GM18867 (cell line): Measurements from ENCODE around the gene FLT3LG.

Experiments
- ATAC-seq: cut with Tn5 transposase; IDR thresholded peaks from one replicate; pipeline ENCODE4 v1.9.1; 2021; ENCODE audit warnings: mild to moderate bottlenecking, moderate library complexity; ENCODE audit not compliant: unreplicated experiment

The FLT3LG gene, protein sequence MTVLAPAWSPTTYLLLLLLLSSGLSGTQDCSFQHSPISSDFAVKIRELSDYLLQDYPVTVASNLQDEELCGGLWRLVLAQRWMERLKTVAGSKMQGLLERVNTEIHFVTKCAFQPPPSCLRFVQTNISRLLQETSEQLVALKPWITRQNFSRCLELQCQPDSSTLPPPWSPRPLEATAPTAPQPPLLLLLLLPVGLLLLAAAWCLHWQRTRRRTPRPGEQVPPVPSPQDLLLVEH

DNA sequence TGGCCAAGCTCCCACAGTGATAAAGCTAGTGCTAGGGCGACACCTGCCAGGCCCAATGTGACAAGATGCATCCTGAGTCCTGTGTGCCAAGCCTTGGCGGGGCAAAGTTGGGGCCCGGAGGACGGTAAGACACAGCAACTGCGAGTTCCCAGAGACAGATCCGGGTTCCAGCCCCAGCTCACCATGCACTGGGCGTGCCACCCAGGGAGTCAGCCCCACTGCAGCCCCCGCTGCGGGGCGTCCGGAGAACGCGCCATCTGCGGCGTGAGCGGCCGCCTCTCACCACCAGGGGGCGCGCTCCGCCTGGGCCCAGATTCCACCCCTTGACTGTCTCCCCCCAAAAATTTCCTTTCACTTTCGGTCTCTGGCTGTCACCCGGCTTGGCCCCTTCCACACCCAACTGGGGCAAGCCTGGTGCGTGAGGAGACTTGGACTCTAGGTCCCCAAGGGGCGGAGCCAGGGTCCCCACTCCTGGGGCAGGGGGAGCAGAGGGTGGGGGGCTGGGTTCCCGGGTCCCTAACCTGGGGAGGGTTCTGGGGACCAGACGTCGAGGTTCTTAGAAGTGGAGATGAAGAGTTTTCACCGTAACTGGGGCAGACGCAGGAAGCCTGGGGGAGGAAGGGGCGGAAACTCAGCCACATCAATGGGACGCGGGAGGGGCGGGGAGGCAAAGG, at the start of gene FLT3LG:
Gene FLT3LG (plus strand): TSS at position 348 of the 674 bp plus-strand sequence. CDS start 425 bp downstream, outside the sequence.
- ATAC-seq: peak; percentile 61

DNA sequence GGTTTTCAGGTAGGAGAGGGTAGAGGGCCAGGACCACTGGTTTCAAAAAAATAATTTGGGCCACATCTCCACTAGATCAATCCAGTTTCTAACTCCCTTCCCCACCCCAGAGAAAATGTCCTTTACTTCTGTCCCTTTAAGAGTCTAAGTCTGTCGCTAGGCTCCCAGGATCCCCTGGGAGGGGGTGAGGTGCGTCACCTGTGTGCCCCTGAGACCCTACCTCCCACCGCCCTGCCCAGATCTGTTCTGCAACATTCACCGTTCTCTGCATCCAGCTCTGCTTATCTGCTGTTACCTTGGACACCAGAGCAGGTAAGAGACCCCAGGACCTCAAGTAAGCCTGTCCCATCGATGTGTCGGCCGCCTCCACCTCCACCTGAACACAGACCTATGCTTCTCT, 48.8 kb upstream of the FLT3LG start, which contains the start of gene GFY:
Gene GFY (plus strand): TSS at position 211 of the 400 bp plus-strand sequence. CDS start 1,043 bp downstream, outside the sequence.
- ATAC-seq: no peak

DNA sequence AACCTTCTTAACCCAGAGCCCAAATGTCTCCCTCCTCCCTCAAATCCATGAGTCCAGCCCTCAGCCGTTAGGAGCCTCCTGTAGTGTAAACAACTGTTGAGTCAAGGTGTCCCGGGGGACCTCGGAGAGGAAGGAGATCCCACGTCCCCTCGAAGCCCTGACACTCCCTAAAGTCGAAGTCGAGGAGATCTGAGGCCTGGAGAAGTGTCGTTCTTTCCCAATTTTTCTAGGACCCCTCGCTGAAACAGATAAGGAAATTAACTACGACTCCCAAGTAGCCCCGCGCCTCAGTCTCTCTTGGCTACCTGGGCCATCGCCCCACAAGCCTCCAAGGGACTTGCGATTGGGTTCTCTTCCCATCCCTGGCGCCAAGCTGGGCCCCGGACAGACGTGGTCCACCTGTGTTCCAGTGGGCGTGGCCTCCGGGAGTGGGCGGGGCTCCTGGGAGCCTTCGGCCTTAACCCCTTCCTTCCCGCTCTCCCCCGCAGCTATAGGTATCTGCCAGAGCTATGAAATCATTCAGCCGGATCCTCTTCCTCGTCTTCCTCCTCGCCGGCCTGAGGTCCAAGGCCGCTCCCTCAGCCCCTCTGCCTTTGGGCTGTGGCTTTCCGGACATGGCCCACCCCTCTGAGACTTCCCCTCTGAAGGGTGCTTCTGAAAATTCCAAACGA, 48.0 kb upstream of the FLT3LG start:
- ATAC-seq: no peak

DNA sequence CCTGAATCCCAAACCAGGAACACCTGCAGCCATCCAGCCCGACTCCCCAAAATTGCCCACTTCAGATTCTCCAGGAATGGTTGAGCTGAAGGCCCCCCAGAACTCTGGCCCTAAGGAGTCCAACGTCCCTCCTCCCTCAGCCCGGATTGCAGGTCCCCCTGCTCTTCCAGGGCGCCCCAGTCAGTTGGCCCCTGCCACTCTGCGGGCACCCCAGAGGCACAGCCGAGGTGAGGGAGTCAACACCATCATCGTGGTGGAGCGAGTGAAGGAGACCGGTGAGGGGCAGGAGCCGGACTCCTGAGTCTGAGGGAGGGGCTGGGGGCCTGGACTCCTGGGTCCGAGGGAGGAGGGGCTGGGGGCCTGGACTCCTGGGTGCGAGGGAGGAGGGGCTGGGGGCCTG, 46.7 kb upstream of the FLT3LG start:
- ATAC-seq: no peak

DNA sequence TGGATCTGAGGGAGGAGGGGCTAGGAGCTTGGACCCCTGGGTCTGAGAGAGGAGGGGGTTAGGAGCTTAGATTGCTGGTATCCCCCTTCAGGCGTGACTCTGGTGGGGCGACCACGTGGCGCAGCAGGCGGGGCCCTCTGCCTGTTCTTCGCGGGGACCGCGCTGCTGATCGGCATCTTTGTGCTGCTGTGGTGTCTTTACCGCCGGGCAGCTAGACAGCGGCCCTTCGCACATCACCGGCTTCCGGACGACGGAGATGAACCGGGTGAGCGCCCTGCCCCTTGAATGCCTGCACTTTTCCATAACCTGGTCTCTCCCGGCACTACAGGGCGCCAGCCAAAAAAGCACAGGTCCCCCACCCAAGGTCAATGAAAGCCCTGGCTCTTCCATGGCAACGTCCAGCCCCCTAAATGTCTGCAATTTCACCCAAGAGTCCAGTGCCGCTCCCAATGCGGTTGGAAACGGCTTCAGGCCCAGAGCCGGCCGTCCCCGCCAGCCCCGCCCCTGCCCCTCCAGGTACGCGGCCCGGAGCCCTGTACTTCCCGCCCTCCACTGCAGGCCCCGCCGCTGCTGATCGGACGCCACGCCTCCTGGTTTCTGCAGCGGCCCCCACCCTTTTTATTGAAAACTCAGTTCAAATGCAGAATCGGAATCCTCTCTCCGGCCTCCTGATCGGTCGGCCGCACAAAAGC, 46.0 kb upstream of the FLT3LG start:
- no peak for ATAC-seq

DNA sequence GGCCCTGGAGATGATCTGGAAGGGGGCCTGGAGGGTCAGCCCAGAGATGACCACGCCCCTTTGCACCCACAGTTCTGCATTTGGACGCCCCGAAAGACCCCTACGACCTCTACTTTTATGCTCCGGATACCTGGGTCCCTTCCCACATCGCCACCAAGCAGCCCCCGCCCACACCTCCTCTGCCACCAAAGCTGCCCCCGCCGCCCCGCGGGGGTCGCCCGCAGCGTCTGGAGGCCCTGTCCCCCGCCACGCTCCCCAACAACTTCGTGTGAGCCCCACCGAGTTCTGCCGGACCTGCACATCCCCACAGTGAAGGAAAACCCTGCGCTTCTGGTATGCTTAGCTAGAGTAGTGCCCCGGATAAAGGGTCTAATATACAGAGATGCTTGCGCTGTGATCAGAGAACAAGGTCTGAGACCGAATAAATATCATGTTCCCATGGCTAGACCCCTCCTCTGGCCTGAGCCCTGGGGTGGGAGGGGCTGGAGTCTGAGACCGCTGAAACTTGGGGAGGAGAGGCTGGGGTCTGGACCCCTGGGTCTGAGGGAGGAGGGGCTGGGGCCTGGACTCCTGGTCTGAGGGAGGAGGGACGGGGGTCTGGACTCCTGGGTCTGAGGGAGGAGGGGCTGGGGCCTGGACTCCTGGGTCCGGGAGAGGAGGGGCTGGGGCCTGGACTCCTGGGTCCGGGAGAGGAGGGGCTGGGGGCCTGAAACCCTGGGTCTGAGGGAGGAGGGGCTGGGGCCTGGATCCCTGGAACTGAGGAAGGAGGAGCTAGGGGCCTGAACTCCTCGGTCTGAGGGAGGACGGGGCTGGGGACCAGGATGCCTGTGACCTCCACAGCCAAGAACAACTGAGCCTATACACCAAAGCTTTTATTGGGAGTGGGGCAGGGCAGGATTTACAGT, 45.2 kb upstream of the FLT3LG start:
- no peak for ATAC-seq

DNA sequence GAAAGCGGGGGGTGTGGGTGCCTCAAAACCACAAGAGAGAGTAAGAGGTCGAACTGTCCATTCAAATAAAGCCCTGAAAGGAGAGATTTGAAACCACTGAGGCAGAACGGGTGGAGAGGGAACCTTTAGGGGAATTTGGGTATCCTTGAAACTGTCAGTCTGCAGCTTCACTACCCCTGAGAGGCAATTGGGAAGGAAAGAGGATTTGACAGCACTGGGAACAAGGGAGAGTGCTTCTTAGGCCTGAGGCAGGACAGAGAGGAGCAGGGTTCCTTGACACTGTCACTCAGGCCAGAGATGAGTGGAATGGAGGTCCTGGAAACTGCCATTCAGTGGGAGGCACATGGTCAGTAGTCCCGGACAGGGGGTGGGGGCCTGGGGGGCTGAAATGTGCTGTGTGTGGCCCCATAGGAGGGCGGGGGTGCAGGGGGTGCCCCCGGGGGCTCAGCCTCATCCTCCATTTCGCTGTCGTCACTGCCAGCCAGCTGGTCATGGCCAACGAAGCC, 43.8 kb upstream of the FLT3LG start:
- no peak for ATAC-seq

DNA sequence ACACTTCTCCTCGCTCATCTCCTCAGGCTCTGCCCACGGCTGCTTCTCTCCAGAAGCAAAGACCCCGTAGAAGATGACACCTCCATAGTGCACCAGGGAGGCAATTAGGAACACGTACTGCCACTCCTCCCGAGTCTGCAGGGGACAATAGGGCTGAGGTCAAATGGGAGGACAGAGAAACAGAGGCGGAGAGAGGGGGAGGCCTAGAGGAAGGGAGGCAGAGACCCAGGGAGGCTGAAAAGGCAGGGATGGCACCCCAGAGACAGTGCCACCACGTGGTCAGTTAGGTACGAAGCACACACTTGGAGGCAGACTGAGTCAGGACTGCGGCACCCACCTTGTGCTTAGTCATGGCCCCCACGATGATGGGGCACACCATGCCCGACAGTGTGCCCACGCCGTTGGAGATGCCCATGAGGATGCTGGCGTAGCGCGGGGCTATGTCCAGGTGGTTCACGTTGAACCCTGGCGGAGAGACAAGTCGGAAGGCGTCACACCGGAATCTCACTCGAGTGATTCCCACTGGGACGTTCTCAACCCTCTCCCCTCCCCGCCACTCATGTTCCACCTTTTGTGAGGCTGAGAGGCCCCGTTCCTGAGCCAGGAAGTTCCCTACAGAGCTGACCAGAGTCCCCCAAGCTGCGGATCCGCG, 43.2 kb upstream of the FLT3LG start:
- no peak for ATAC-seq

DNA sequence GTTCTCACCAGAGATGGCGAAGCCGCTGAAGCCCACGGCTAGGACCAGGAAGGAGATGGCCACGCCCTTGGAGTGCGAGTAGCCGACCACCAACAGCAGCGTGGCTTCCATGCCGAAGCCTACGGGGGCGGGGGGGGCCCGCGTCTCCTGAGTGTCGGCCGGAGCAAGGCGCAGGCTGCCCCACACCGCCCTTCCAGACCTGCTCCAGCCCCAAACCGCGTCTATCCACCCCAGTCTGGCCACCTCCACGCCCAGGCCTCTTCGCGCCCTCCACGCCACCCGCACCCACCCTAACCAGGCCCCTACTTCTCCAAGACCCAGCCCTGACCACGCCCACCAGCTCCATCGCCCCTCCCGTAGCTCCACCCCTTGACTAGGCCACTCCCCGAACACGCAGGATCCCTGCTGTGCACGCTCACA, 42.7 kb upstream of the FLT3LG start:
- no peak for ATAC-seq

DNA sequence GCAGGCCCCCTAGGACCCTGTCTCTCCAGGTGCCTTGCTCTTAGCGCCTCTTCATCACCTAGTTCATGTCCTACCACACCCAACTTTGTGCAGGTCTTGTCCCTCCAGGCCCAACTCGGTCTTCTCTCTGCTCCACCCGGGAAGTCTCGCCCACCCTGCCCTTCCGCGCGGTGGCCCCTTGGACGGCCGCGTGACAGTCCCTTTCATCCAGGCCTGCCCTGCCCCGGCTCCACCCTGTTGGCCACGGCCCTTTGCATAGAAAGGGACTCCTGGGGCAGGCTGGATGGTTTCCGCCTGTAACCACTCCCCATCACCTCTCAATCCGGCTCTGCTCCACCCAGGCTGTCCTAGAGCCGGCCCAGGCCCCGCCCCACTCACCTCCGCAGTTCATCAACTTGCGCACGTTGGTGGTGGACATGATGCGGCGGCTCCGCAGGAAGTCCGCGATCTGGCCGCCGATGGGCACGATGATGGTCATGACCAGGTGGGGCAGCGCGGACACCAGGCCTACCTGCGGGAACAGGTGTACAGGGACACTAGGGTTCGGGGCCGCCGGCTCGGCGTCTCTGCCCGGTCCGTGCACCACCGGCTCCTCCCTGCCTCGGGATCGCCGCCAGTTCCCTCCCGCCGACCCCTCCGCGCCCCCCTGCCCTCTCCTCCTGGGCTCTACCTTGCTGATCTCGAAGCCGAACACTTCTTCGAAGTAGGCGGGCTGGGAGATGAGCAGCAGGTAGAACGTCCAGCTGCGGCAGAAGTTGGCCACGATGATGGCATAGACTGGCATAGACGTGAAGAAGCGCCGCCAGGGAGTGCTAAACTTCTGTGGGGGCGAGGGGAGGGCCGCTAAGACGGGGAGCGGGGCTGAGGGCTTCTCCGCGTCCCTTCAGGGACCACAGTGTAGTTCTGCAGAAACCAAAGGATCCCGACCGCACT, 41.6 kb upstream of the FLT3LG start:
- ATAC-seq: no peak

DNA sequence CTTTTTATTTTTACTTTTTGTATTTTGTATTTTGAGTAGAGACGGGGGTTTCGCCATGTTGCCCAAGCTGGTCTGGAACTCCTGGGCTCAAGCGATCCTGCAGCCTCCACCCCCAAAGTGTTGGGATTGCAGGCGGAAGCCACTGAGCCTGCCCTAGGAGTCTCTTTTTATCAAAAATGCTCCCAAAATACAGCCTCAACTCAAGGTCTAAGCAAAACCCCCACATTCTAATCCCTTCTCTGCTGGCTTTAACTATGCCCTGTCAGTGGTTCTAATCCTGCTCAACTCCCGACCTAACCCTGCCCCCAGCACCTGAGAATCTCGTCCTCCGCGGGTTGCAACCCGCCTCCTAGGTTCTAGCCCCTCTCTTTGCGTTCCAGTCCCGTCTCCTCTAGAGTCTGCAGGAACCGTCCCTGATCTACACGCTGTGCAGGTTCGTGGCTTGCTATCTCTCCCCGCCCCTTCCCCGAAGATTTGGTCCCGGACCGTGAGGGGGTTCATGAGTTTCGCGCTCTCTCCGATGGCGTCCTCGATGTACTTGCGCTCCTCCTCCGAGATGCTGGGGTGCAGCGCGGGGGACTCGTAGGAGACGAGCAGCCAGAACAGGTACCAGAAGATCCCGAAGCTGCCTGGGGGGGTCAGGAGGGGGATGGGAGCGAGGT, 40.6 kb upstream of the FLT3LG start:
- no peak for ATAC-seq

DNA sequence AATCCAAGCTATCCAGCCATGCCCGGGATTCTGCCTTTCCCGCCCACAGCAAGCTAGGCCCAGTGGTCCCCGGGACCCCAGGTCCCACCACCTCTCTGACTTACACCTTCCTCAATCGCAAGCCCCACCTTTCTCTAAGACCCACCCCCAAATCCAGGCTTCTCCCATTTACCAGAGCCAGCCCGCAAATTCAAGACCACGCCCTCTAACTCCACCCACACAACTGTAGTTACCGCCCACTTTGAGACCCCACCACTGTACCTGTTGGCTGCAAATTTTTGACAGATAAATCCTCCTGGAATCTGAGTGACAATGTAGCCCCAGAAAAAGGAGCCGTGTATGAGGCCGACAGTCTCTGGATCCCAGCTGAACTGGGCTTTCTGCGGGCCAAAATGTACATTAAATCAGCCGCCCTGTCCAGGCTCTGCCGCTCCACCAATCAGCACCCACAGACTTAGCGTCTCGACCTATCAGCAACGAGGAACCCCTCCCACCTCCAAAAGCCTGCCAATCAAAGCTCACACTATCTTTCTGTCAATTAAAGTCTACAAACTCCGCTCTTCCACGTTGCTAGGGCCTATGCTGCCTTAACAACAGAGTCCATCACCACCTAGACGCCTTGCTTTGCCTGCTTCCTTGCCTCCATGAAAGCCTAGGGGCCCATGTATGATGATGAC, 39.0 kb upstream of the FLT3LG start:
- no peak for ATAC-seq

DNA sequence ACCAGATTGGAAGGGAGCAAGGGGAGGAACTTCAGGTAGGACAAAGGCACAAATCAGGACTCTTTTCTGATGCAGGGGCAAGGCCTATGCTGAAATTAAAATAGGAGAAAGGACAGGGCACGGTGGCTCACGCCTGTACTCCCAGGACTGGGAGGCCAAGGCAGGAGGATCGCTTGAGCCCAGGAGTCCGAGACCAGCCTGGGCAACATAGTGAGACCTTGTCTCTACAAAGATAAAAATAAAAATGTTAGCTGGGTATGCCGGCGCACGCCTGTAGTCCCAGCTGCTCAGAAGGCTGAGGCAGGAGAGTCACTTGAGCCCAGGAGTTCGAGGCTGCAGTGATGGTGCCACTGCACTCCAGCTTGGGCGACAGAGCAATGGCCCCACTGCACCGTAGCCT, 38.3 kb upstream of the FLT3LG start:
- no peak for ATAC-seq

DNA sequence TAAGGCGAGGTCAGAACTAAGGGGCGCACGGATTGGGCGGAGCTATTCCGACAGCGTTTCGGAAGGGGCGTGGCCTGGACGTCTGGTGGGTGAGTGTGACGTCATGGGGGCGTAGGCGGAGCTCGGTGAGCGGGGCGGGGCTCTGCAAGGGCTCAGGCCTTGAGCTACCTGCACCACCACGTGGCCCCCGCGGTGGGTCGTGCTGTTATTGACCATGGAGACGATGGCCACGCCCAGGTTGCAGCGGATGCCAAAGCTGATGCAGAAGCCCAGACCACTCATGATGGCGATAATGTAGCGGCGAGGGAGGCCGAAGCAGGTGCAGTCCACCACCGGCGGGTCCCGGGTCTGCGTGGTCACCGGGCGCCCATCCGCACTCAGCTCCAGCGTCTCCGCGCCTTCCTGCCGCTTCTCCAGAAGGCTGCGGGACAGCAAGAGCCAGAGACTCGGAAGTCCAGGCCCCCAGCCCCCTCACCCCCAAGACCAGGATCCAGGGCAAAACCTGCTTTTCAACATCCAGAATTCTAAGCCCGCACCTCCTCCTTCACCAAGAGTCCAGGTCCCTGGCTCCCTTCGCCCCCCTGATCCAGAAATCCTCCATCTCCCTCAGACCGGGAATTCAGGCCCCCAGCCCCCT, 37.5 kb upstream of the FLT3LG start:
- ATAC-seq: no peak

DNA sequence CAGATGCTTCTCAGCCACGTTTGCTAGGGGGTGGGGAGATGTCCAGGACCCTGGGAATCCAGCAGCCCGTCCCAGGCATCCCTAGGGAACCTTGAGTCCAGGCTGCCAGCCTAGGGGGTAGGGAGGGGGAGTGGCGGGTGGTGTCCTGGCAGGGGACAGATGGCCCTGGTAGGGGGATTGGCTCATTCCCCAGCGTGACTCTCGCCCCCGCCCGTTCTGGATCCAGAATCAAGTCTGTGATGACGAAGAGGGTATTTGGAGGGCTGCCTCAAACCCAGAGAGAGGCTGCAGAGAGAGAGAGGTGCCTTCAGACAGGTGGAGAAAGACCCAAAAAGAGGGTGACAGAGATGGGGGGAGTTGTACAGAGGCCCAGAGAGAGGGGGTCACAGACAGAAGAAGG, 36.8 kb upstream of the FLT3LG start:
- no peak for ATAC-seq

DNA sequence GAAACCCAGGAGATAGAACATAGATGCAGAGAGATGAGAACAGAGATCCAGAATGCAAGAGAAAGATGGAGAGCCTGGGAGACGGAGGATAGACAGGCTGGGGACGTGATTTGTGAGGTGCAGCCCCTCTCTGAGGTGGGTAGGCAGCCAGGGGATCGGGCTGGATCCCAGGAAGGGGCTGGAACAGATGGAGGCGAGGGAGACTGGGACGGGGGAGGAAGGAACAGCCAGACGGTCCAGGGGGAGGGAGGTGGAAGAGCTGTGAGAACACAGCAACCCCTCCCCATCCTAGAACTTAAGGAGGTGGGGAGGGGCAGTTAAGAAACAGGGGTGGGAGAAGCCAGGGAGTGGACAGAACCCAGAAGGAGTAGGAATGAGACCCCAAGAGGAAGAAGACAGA, 35.8 kb upstream of the FLT3LG start:
- no peak for ATAC-seq

DNA sequence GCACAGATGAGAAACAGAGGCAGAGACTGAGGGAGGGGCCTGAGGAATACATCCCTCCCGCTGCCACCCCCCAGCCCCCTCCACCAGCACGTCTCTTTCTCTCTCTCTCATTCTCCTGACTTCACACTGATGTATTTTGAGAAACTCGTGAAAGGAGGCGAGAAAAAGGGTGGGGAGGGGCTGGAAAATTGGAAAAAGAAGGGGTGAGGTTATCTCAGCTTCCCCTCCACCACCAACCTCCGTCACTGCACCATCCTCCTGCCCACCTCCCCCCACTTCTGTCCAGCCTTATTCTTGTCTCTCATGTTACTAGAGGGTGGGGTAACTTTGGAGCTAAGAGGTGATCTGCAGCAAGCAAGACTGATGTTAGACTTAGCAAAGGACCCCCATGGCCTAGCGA, 34.2 kb upstream of the FLT3LG start:
- ATAC-seq: no peak
